OCI-LY7 (cell line): Measurements from ENCODE around the gene MSLN. TPM values are rescaled to one million over a fixed set of nuclear protein-coding genes. Genes with fewer than 3 reads are reported as not detected.

ENCODE experiments used
- BruUV-seq: library from RNA; stranded (reverse); fragments of 400-500 nt; replicated peaks from 2 replicates; lab custom pipeline; 2021; lab: Mats Ljungman, UMichigan
- CTCF ChIA-PET: fragments of 300-600 bp; sonication (Branson Sonifier 250); formaldehyde crosslinking; loops from one replicate; lab custom pipeline; 2022; ENCODE audit warnings: antibody characterized with exemption; ENCODE audit not compliant: unreplicated experiment; lab: Charles Lee
- POLR2A ChIA-PET: fragments of 300-600 bp; sonication (Branson Sonifier 250); formaldehyde crosslinking; loops from one replicate; lab custom pipeline; 2022; ENCODE audit warnings: antibody characterized with exemption; lab: Charles Lee
- DNase-seq: peaks from one replicate; pipeline ENCODE4 v3.0.0-alpha.2; 2015; ENCODE audit warnings: low spot score
- H2AFZ ChIP-seq: fragments of 200-600 bp; sonication (generic), shearing (Covaris generic); 2 replicates; pipeline ENCODE4 v1.6.1; 2014; ENCODE audit warnings: mild to moderate bottlenecking, antibody characterized with exemption, low read length, moderate library complexity
- H3K27ac ChIP-seq: fragments of 200-600 bp; sonication (generic); 2 replicates; pipeline ENCODE4 v1.5.1; 2014; ENCODE audit warnings: mixed run types, low read depth, mild to moderate bottlenecking, moderate library complexity, low read length, inconsistent platforms; ENCODE audit not compliant: poor library complexity, severe bottlenecking
- H3K36me3 ChIP-seq: fragments of 200-600 bp; sonication (generic); 2 replicates; pipeline ENCODE4 v1.6.1; 2014; ENCODE audit warnings: mild to moderate bottlenecking, antibody characterized with exemption, low read length, moderate library complexity, mixed read lengths; ENCODE audit not compliant: insufficient read depth
- H3K4me1 ChIP-seq: fragments of 200-600 bp; sonication (generic); 2 replicates; pipeline ENCODE4 v1.5.1; 2014; ENCODE audit warnings: mild to moderate bottlenecking, low read length; ENCODE audit not compliant: insufficient read depth, poor library complexity, severe bottlenecking
- H3K4me2 ChIP-seq: fragments of 200-600 bp; sonication (generic); 2 replicates; pipeline ENCODE4 v1.6.1; 2014; ENCODE audit warnings: mild to moderate bottlenecking, low read length
- H3K4me3 ChIP-seq: fragments of 200-600 bp; sonication (generic); 2 replicates; pipeline ENCODE4 v1.5.1; 2014; ENCODE audit warnings: mild to moderate bottlenecking, low read depth, low read length; ENCODE audit not compliant: poor library complexity, severe bottlenecking
- H3K79me2 ChIP-seq: fragments of 200-600 bp; sonication (generic); 2 replicates; pipeline ENCODE4 v1.6.1; 2016; ENCODE audit warnings: low read depth, mild to moderate bottlenecking, low read length, moderate library complexity, mixed read lengths; ENCODE audit not compliant: insufficient read depth
- H3K9me2 ChIP-seq: fragments of 200-600 bp; sonication (generic); 2 replicates; pipeline ENCODE4 v1.6.1; 2016; ENCODE audit warnings: mild to moderate bottlenecking, low read length, mixed read lengths; ENCODE audit not compliant: insufficient read depth
- H3K9me3 ChIP-seq: fragments of 200-600 bp; sonication (generic); 2 replicates; pipeline ENCODE4 v1.6.1; 2014; ENCODE audit warnings: mild to moderate bottlenecking, mixed run types, low read length, mixed read lengths
- H4K20me1 ChIP-seq: fragments of 200-600 bp; sonication (generic); 2 replicates; pipeline ENCODE4 v1.6.1; 2014; ENCODE audit warnings: mild to moderate bottlenecking, antibody characterized with exemption, low read length, moderate library complexity, mixed read lengths; ENCODE audit not compliant: insufficient read depth
- EZH2phosphoT487 ChIP-seq: fragments of 200-600 bp; sonication (generic); IDR thresholded peaks from 2 replicates; pipeline ENCODE4 v1.6.1; 2018; ENCODE audit warnings: low read depth, borderline replicate concordance, mild to moderate bottlenecking, mixed run types, antibody characterized with exemption, low read length, moderate library complexity, mixed read lengths
- intact Hi-C: fragments of 100-400 bp; cut with micrococcal nuclease; formaldehyde crosslinking; loops from one replicate; pipeline ENCODE4 v1.10.0; 2022; ENCODE audit not compliant: unreplicated experiment
- total RNA-seq, 2 experiments: library from RNA; depleted of rRNA in 1 of 2; stranded (reverse); fragments of >200 nt in 1 of 2; shearing (Covaris generic) in 1 of 2; gene quantifications; 2 replicates each; pipeline ENCODE4 v1.2.3, GENCODE V29; 2014 to 2022
- TF ChIP-seq, protein P1 (sequence below): fragments of 200-600 bp; sonication (generic); conservative IDR thresholded peaks from 2 replicates; pipeline ENCODE4 v1.5.1; 2014; ENCODE audit warnings: mild to moderate bottlenecking, antibody characterized with exemption, low read length, moderate library complexity, mixed read lengths

Gene MSLN
- total RNA-seq, 2 experiments from 2014 or later: 0.13 to 0.44 TPM

DNA sequence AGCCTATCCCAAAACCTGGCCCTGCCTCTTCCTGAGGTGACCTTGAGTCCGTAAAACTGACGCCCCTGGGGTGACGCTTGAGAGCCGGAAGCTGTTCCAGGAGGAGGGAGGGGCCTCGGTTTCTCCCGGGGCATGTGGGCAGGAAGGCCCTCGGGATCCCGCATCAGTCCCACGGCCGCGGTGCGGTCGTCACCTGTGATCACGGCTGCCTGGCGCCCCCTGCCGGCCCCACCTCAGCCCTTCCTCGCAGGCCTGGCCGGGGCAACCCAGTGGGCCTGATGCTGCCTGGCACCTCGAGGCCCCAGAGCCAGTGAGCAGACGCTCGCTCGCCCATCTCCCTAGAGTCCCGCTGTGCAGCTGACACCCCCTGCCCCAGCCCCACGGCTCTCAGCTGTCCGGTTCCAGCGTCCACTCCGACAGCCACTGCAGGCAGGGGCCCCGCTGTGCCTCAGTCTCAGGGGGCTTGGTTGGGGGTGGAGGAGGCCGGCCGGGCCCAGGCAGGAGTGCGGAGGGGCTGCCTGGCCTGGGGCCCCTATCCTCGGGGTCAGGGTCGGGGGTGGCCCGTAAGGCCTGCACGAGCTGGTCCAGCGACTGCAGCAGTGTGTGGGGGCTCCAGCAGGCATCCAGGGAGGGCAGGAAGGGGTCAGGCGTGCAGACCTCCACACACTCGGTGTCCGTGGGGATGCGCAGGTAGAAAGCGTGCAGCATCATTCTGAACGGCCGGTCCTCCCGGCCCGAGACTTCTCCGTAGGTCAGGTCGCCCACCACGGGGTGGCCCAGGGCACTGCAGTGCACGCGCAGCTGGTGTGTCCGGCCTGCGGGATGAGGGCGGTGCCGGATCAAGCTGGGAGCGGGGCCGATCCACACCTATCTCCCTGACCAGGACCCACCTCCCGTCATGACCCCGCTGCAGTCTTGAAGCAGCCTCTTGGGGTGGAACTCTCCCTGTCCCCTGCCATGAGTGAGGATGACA is 25.3 kb downstream of the MSLN start:
- Histone ChIP-seq H3K4me2 (no peak overlapping the region), H3K9me2 (no peaks in the 10 kb centered on the region), H4K20me1 (0 out of 2 replicates have a peak, but pooled peaks cover 4% of the 10 kb centered on the region), H3K4me3 (no peak overlapping the region), H3K27ac (no peak overlapping the region), H3K4me1 (peaks cover 17% of the 10 kb centered on the region), H2AFZ (no peak overlapping the region), H3K79me2 (peaks cover 30% of the 10 kb centered on the region), H3K36me3 (peaks cover 44% of the 10 kb centered on the region), H3K9me3 (no peaks in the 10 kb centered on the region)
- intact Hi-C loops: loop anchor here (1.0 to 5.0 kb wide), 2 partner anchors 39 to 75 kb away; no protein-coding TSS in a partner anchor
- DNase-seq: peak; percentile 75
- no peak for TF ChIP-seq EZH2phosphoT487
- TF ChIP-seq, protein P1, sequence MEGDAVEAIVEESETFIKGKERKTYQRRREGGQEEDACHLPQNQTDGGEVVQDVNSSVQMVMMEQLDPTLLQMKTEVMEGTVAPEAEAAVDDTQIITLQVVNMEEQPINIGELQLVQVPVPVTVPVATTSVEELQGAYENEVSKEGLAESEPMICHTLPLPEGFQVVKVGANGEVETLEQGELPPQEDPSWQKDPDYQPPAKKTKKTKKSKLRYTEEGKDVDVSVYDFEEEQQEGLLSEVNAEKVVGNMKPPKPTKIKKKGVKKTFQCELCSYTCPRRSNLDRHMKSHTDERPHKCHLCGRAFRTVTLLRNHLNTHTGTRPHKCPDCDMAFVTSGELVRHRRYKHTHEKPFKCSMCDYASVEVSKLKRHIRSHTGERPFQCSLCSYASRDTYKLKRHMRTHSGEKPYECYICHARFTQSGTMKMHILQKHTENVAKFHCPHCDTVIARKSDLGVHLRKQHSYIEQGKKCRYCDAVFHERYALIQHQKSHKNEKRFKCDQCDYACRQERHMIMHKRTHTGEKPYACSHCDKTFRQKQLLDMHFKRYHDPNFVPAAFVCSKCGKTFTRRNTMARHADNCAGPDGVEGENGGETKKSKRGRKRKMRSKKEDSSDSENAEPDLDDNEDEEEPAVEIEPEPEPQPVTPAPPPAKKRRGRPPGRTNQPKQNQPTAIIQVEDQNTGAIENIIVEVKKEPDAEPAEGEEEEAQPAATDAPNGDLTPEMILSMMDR: peak; percentile 87
- ChIA-PET POLR2A (no interaction called here), CTCF (no interaction called here)
- BruUV-seq: no TSS peak

DNA sequence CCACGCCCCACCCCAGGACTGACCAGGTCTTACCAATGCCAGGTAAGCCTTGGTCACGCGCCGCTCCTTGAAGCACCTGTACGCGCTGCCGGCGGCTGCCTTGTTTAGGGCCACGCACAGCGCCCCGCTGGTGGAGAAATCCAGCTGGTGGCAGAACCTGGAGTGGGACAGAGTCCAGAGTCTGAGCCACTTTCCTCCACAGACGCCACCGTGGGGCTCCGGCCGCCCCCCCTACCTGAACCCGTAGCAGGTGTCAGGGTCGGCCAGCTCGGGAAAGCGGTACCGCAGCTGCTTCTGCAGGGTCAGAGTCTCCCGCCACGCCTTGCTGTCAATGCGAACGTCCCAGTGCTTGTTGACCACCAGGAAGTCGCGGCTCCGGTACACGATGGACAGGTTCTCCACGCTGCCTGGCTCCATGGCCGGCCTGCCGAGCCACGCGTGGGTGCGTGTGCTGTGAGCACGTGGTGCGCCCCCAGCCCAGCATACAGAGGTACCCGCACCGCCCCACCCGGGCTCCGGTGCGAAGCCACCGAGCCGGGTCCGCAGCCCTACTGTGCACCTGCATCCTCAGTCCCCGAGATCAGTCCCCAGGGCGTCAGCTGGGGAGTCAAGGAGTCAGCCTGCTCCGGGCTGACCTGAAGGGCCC is 26.9 kb downstream of the MSLN start:
- peak overlapping the region; percentile 100 for H3K4me3 ChIP-seq
- POLR2A ChIA-PET: no interaction called here

More for the DNA sequence above, 26.9 kb downstream of the MSLN start:
- CTCF ChIA-PET: no interaction called here
- intact Hi-C loops: loop anchor here (5.0 kb wide), 1 partner anchor 40 kb away; no protein-coding TSS in a partner anchor
- Histone ChIP-seq H3K9me3 (no peaks in the 10 kb centered on the region), H3K36me3 (peaks cover 56% of the 10 kb centered on the region), H3K4me2 (peak overlapping the region; percentile 92), H3K4me1 (peaks cover 17% of the 10 kb centered on the region), H4K20me1 (0 out of 2 replicates have a peak, but pooled peaks cover 4% of the 10 kb centered on the region), H2AFZ (no peak overlapping the region), H3K27ac (peak overlapping the region; percentile 10), H3K79me2 (peaks cover 30% of the 10 kb centered on the region), H3K9me2 (no peaks in the 10 kb centered on the region)
- DNase-seq: peak; percentile 19
- no TSS peak for BruUV-seq
- TF ChIP-seq, protein P1: no peak
- TF ChIP-seq EZH2phosphoT487: no peak
